ENCODE data around the gene ACTN3.

ACTN3 gene

DNA sequence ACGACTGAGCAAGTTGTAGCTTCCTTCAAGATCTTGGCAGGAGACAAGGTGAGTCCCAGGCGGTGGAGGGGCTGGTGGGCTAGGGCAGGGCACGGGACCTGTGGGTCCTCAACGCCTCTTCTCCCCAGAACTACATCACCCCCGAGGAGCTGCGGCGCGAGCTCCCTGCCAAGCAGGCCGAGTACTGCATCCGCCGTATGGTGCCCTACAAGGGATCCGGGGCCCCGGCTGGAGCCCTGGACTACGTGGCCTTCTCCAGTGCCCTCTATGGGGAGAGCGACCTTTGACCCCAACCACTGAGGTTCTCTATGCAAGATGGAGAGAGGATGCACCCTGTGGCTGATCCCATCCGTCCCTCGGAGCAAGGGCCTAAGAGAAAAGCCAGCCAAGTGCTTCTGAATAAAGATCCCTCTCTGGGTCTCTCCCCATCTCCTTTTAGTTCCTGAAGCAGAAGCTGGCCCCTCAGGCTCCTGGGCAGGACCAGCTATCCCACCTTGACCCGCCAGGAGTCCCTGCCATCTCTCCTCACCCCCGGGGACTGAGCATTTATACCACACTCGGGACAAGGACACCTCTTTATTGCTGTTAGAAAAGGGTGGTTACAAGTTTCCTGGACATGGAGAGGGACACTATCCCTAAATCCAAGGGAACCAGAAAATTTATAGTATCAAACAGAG is 16.3 kb downstream of the ACTN3 start:
- Histone ChIP-seq H3K9ac (no peak overlapping the region), H3K9me3 (peaks cover 2% of the 10 kb centered on the region; the same call in 1 of the 2 replicates), H3K4me1 (no peaks in the 10 kb centered on the region), H3K27me3 (peaks cover 24% of the 10 kb centered on the region), H3K4me3 (no peak overlapping the region), H4K20me1 (no peaks in the 10 kb centered on the region), H3K27ac (no peak overlapping the region), H3K36me3 (no peaks in the 10 kb centered on the region), H3K4me2 (no peak overlapping the region)
- no peak for TF ChIP-seq Cebpa-rat (IDR thresholded peaks at IDR 0.05)

DNA sequence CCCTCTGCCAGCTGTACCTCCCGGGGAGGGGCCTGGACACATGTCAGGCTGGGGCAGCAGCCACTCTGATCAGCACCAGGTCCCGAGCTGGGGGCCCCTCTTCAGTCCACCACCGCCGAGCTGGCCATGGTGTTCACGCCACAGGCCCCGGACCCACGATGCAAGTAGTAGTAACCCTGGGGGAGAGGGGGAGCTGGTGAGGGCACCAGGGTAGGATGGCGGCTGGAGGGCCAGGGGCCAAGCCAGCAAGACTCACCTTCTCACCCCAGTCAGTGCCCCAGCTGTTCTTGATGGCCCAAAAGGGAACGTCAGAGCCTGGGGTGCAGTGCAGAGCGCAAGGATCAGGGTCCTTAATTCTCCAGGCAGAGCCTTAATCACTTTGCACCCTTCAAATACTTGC is 17.1 kb downstream of the ACTN3 start:
- Histone ChIP-seq H3K9me3 (peaks cover 8% of the 10 kb centered on the region; the same call in 1 of the 2 replicates), H4K20me1 (no peaks in the 10 kb centered on the region), H3K9ac (no peak overlapping the region), H3K4me2 (no peak overlapping the region), H3K27me3 (peaks cover 32% of the 10 kb centered on the region), H3K4me3 (no peak overlapping the region), H3K36me3 (no peaks in the 10 kb centered on the region), H3K4me1 (no peaks in the 10 kb centered on the region), H3K27ac (no peak overlapping the region)
- TF ChIP-seq Cebpa-rat (IDR thresholded peaks at IDR 0.05): no peak

GRCh38 chr11:66564538-66564937 is 17.8 kb downstream of the ACTN3 start:
- no peak overlapping the region for H3K4me3 ChIP-seq
- peaks cover 5% of the 10 kb centered on the region; the same call in 1 of the 2 replicates for H3K4me1 ChIP-seq
- peaks cover 8% of the 10 kb centered on the region; the same call in 1 of the 2 replicates for H3K9me3 ChIP-seq
- H3K4me2 ChIP-seq: no peak overlapping the region
- H3K9ac ChIP-seq: no peak overlapping the region
- peaks cover 39% of the 10 kb centered on the region for H3K27me3 ChIP-seq
- no peaks in the 10 kb centered on the region for H3K36me3 ChIP-seq
- no peak for TF ChIP-seq Cebpa-rat (IDR thresholded peaks at IDR 0.05)
- H3K27ac ChIP-seq: no peak overlapping the region
- H4K20me1 ChIP-seq: no peaks in the 10 kb centered on the region

- Histone ChIP-seq H3K4me2 (no peak overlapping the region), H3K27ac (no peak overlapping the region), H3K36me3 (no peaks in the 10 kb centered on the region), H3K4me3 (no peak overlapping the region), H3K4me1 (peaks cover 9% of the 10 kb centered on the region), H3K27me3 (peaks cover 39% of the 10 kb centered on the region), H3K9ac (no peak overlapping the region), H4K20me1 (no peaks in the 10 kb centered on the region), H3K9me3 (peaks cover 8% of the 10 kb centered on the region; the same call in 1 of the 2 replicates)
- no peak for TF ChIP-seq Cebpa-rat (IDR thresholded peaks at IDR 0.05)
Measured at GRCh38 chr11:66564984-66565383, 18.3 kb downstream of the ACTN3 start.

DNA sequence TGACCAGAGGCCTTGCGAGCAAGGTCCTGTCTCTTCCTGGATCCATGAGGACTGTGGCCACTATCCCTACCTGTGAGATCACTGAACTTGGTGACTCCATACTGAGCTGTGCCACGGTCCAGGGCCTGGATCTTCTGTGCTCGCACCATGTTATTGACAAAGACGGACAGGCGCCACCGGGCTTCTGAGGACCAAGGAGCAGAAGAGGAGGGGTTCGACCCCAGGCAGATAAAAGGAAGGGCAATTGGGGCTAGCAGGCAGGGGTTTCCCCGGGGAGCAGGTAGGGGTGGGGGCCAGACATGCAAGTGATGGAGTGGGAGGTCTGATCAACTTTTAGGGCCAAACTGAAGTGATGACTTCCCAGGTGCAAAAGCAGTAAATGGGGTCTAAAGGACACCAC is 19.5 kb downstream of the ACTN3 start:
- peaks cover 8% of the 10 kb centered on the region; the same call in 1 of the 2 replicates for H3K9me3 ChIP-seq
- no peak overlapping the region for H3K4me3 ChIP-seq
- no peak for TF ChIP-seq Cebpa-rat (IDR thresholded peaks at IDR 0.05)
- no peak overlapping the region for H3K4me2 ChIP-seq
- no peak overlapping the region for H3K9ac ChIP-seq
- no peaks in the 10 kb centered on the region for H4K20me1 ChIP-seq
- peaks cover 42% of the 10 kb centered on the region for H3K27me3 ChIP-seq
- no peaks in the 10 kb centered on the region for H3K36me3 ChIP-seq
- H3K4me1 ChIP-seq: peaks cover 13% of the 10 kb centered on the region
- no peak overlapping the region for H3K27ac ChIP-seq

- Histone ChIP-seq H3K27me3 (peaks cover 42% of the 10 kb centered on the region), H3K36me3 (no peaks in the 10 kb centered on the region), H4K20me1 (no peaks in the 10 kb centered on the region), H3K4me3 (no peak overlapping the region), H3K9me3 (peaks cover 8% of the 10 kb centered on the region; the same call in 1 of the 2 replicates), H3K27ac (no peak overlapping the region), H3K4me1 (peaks cover 13% of the 10 kb centered on the region), H3K4me2 (no peak overlapping the region), H3K9ac (no peak overlapping the region)
- no peak for TF ChIP-seq Cebpa-rat (IDR thresholded peaks at IDR 0.05)
Measured at GRCh38 chr11:66567787-66568123, 21.1 kb downstream of the ACTN3 start.

- no peak for TF ChIP-seq Cebpa-rat (IDR thresholded peaks at IDR 0.05)
- Histone ChIP-seq H3K4me2 (no peak within 1 kb of the TSS), H3K27ac (no peak within 1 kb of the TSS), H3K27me3 (peaks cover 42% of the 10 kb centered on the region), H3K4me1 (peaks cover 13% of the 10 kb centered on the region), H3K36me3 (no peaks in the 10 kb centered on the region), H4K20me1 (no peaks in the 10 kb centered on the region), H3K9me3 (peaks cover 11% of the 10 kb centered on the region; the same call in 1 of the 2 replicates), H3K4me3 (no peak within 1 kb of the TSS), H3K9ac (no peak within 1 kb of the TSS)
Measured at GRCh38 chr11:66568124-66568916, 21.6 kb downstream of the ACTN3 start, which contains the start of gene CTSF. CTSF (minus strand) TSS chr11:66568606; CDS start chr11:66568486, 120 bp downstream.

- Histone ChIP-seq H3K9me3 (peaks cover 18% of the 10 kb centered on the region; the same call in 1 of the 2 replicates), H3K4me2 (no peak overlapping the region)
Measured at GRCh38 chr11:66569076-66569475, 22.4 kb downstream of the ACTN3 start.

GRCh38 chr11:66570079-66570849 is 23.6 kb downstream of the ACTN3 start:
- H3K36me3 ChIP-seq: no peaks in the 10 kb centered on the region
- H4K20me1 ChIP-seq: no peaks in the 10 kb centered on the region
- peaks cover 24% of the 10 kb centered on the region for H3K9me3 ChIP-seq
- no peak overlapping the region for H3K9ac ChIP-seq
- peak overlapping the region; percentile 21 for H3K4me2 ChIP-seq
- no peak for TF ChIP-seq Cebpa-rat (IDR thresholded peaks at IDR 0.05)
- peaks cover 42% of the 10 kb centered on the region for H3K27me3 ChIP-seq
- no peak overlapping the region for H3K4me3 ChIP-seq
- H3K4me1 ChIP-seq: peaks cover 13% of the 10 kb centered on the region
- H3K27ac ChIP-seq: no peak overlapping the region

More at GRCh38 chr11:66569076-66569475, 22.4 kb downstream of the ACTN3 start:
- TF ChIP-seq Cebpa-rat (IDR thresholded peaks at IDR 0.05): no peak
- Histone ChIP-seq H4K20me1 (no peaks in the 10 kb centered on the region), H3K27me3 (peaks cover 42% of the 10 kb centered on the region), H3K4me1 (peaks cover 13% of the 10 kb centered on the region), H3K9ac (no peak overlapping the region), H3K4me3 (no peak overlapping the region), H3K36me3 (no peaks in the 10 kb centered on the region), H3K27ac (no peak overlapping the region)
